HL-60 (cell line): Measurements from ENCODE around the gene KIAA1549.

Experiments
- DNase-seq, 2 experiments: peaks; one replicate each; pipeline ENCODE4 v3.0.0-alpha.2; 2010 to 2020; ENCODE audit warnings: low read depth in 1 of 2, low spot score in 1 of 2
- H3K27ac ChIP-seq: fragments of 250-450 bp; sonication (Bioruptor Pico); replicated peaks from 2 replicates; pipeline ENCODE4 v1.5.1; 2020; ENCODE audit warnings: mild to moderate bottlenecking, moderate library complexity
- H3K27me3 ChIP-seq: fragments of 250-450 bp; sonication (Bioruptor Pico); 2 replicates; pipeline ENCODE4 v1.5.1; 2021; ENCODE audit warnings: mild to moderate bottlenecking, moderate library complexity; ENCODE audit not compliant: insufficient read depth, poor library complexity, severe bottlenecking
- H3K4me3 ChIP-seq: replicated peaks from 2 replicates; pipeline ENCODE4 v1.5.1; 2011; ENCODE audit warnings: mild to moderate bottlenecking, control low read depth, low read length; ENCODE audit not compliant: insufficient read depth
- SPI1 ChIP-seq: IDR thresholded peaks from 2 replicates; pipeline ENCODE4 v1.6.1; 2012; ENCODE audit warnings: low read depth, mild to moderate bottlenecking, borderline replicate concordance

Gene KIAA1549

GRCh38 chr7:138784692-138785091 is 196.5 kb downstream of the KIAA1549 start:
- no peak for DNase-seq
- Histone ChIP-seq H3K4me3 (no peak overlapping the region), H3K27me3 (no peaks in the 10 kb centered on the region), H3K27ac (no peak overlapping the region)
- no peak for TF ChIP-seq SPI1
